HG03575 (cell line): ENCODE data around the gene ZFAND2B.
"Not testable (repeated sequence)": the region's sequence is repeated elsewhere in the genome, so short reads cannot be mapped to it uniquely, and the experiment has no call there.

ENCODE experiments used
- ATAC-seq: cut with Tn5 transposase; IDR thresholded peaks from one replicate; pipeline ENCODE4 v1.9.1; 2021; ENCODE audit not compliant: unreplicated experiment, insufficient number of reproducible peaks, low FRiP score; ENCODE audit errors: extremely low read depth

The ZFAND2B gene

DNA sequence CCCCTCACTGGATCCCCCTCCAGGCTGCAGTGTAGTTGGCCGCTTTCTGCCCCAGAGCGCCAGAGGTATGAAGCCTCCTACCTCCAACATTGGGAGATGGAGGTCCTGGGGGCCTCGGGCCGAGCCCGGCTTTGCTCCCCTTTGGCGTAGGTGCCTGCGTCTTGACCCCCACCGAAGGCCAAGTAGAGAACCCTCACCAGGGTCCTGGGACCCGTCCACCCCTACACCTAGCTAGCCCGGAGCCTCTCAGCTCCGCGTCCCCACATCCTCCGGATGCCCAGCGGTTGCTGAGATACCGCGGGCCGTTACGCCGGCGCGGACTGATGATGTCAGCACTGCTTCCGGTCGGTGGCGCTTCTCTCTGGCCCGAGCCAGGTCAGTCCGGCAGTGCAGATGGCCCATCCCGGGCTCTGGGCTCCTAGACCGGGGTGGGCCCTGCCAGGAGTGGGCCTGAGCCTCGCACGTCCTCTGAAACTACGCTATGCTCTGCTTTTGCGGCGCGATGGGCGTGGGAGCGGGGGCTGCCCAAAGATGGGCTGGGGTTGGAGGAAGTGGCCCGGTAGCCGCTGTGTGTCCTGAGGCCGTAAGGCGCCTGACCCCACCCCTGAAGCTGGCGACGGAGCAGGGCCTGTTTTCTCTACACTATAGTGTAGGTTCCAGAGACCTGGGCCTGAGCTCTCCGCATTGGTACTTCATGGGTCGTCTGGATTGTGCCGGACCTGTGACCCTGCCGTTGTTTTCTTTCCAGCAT is 38.7 kb downstream of the ZFAND2B start, which contains the start of the genes GLB1L and STK16:
TSS of gene GLB1L (minus strand) at position 297 of the 751 bp plus-strand sequence. CDS start 1,871 bp downstream, outside the sequence.
TSS of gene STK16 (plus strand) at position 332 of the 751 bp plus-strand sequence. CDS start 521 bp downstream, outside the sequence.
- ATAC-seq = peak; percentile 36

DNA sequence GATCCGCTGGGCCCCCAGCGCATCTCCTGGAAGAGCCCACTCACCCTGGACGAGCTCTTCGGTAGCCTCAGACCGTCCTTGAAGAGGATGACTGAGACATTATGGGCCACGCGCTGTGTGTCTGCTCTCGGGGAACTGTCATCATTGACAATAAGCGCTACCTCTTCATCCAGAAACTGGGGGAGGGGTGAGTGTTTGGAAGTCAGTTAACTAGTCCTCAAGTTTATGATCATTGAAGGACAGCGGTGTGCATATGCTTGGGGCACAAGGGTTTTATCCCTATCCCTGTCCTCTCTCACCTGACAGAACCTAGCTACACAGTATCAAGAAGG is 39.3 kb downstream of the ZFAND2B start:
- no peak for ATAC-seq

DNA sequence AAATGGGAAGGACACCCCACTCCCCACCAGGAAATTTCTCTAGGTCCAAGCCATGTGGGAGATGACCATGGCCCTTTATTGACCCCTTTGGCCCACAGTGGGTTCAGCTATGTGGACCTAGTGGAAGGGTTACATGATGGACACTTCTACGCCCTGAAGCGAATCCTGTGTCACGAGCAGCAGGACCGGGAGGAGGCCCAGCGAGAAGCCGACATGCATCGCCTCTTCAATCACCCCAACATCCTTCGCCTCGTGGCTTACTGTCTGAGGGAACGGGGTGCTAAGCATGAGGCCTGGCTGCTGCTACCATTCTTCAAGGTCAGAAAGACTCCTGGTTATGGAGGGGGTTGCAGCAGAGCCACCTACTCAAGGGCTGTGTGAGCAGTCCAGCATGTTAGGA is 40.0 kb downstream of the ZFAND2B start:
- ATAC-seq = no peak

DNA sequence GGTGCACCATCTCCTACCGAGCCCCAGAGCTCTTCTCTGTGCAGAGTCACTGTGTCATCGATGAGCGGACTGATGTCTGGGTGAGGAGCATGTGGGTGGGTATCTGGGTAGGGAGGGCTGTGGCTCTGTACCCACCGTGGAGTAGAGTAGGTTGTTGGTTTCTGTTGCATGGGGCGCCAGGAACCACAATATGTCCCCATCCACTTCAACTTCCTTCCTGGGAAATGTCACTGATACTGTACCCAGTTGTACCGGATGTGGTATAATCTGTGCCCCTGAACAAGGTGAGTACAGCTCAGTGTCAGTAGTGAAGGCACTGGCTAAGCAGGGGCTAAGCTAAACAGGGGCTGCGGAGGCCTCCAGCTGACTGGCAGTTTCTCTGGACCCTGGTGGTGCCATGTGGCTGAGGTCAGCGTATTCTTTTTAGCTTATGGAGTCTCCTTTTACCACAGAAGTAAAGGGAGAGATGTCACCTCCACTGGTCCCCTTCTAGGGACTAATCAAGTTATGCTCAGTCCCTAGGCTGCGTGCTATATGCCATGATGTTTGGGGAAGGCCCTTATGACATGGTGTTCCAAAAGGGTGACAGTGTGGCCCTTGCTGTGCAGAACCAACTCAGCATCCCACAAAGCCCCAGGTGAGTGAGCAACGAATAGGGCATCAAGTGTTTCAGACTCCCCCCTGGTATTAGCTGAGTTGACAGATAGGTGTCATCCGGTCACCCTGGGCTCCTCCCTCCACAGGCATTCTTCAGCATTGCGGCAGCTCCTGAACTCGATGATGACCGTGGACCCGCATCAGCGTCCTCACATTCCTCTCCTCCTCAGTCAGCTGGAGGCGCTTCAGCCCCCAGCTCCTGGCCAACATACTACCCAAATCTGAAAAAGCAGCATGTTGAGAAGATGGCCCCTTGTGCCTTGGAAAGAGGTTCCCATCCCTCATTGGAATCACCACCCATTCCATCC is 41.4 kb downstream of the ZFAND2B start:
- no peak for ATAC-seq

DNA sequence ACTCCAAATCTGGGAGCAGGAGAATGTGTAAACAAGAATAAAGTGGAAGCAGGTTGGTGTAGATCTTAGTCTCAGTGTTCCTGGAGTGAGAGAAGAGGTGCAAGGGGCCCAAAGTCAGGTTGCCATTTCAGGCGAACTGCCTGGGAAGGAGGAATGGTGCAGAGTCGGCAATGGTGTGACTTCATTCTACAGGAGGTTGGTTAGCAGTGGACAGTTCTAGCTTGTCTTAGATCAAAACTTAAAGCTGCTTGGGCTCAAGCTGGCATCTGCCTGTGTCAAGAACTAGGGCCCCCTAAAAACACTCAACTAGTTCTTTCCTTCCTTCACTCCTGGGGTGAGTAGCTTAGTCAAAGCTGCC is 42.2 kb downstream of the ZFAND2B start:
- ATAC-seq = no peak

DNA sequence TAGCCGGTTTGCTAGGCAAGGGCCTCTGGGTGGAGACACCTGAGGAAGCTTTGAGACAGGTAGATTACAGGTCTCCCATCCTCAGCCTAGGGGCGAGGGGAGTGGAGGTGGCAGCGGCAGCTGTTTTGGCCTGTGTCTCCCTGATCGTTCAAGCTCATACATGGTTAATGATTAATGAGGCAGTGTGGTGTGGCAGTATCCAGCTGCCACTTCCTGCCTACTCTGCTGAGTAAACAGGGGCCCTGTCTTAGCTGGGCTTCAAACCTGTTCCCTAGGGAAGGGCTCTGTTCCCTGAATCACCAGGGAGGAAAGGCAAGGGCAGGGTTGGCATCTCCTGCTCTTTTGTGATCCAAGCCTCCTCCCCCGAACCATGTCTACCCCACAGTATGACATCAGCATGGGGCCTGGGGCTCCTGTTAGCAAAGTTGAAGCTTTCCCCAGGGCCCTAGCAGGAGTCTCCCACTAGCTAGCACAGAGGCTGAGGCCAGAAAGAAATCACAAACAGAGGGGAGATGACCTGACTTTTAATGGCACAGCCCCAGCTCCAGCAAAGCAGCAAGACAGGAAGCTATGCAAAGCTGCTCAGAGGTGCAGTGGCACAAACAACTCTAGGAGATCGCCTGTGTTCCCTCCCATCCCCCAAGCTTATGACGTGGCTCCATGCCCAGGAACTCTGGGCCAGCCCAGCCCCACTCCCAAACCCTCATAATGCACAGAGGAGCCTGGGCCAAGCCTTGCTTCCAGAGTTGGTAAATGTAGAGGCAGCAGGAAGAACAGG is 42.8 kb downstream of the ZFAND2B start:
- ATAC-seq = no peak

DNA sequence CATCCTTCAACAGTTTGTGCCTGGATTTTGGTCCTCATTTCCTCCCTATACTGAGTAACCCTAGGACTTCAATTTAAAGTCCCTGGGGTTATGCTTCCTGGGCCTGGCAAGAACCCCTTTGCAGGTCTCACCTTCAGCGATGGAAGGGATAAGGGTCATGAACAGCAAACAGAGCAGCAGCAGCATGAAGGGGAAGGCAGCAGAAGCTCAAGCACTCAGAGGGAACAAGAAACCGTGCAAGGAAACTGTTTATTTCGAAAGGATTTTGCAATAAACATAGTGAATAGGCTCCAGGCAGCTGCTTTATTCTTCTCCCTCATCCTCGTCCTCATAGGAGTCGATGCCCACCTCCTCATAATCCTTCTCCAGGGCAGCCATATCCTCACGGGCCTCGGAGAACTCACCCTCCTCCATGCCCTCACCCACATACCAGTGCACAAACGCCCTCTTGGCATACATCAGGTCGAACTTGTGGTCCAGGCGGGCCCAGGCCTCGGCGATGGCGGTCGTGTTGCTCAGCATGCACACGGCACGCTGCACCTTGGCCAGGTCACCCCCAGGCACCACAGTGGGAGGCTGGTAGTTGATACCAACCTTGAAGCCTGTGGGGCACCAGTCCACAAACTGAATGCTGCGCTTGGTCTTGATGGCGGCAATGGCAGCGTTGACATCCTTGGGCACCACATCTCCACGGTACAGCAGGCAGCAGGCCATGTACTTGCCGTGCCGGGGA is 43.6 kb downstream of the ZFAND2B start:
- ATAC-seq = no peak

DNA sequence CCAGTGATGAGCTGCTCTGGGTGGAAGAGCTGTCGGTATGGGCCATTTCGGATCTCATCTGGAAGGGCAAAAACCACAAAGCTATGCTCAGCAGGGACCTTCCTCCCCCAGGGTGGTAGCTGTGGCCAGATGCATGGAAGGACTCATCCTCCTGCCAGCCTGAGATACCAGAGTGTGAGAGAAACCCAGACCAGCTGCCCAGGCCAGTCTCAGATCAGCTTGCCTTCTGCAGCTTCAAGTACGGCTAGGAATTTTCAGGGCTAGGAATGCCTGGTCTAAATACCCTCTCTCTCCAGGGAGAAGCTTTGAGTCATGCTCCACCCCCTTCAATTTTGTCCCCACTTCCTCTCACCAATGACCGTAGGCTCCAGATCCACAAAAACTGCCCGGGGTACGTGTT is 45.1 kb downstream of the ZFAND2B start:
- no peak for ATAC-seq

DNA sequence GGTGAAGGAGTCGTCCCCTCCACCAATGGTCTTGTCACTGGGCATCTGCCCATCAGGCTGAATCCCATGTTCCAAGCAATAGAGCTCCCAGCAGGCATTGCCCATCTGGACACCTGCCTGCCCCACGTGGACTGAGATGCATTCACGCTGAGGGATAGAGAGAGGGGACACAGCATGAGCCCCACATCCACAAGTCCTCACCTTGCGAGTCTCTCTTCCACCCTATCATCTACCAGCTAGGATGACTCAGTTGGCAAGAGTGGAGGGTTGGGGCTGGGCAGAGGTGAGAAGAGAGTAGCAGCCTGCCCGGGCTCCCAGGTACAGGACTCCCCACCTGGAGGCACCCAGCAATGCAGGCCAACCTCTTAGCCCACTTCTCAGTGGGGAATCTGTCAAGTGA is 45.5 kb downstream of the ZFAND2B start:
- no peak for ATAC-seq

DNA sequence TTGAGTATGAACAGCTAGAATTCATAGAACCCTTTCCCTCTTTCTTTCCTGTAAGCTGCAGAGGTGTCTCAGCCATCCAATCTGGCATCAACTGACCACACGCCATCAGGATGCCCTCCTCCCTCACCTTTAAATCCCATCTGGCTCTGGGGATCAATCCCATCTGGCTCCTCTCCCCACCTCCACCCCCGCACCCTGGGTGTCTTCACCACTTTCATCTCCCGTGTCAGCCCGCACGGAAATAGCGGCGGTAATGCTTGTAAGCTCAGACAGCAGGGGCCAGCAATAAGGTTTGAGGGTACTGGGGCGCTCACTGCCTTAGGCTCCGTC is 46.0 kb downstream of the ZFAND2B start:
- ATAC-seq = no peak

DNA sequence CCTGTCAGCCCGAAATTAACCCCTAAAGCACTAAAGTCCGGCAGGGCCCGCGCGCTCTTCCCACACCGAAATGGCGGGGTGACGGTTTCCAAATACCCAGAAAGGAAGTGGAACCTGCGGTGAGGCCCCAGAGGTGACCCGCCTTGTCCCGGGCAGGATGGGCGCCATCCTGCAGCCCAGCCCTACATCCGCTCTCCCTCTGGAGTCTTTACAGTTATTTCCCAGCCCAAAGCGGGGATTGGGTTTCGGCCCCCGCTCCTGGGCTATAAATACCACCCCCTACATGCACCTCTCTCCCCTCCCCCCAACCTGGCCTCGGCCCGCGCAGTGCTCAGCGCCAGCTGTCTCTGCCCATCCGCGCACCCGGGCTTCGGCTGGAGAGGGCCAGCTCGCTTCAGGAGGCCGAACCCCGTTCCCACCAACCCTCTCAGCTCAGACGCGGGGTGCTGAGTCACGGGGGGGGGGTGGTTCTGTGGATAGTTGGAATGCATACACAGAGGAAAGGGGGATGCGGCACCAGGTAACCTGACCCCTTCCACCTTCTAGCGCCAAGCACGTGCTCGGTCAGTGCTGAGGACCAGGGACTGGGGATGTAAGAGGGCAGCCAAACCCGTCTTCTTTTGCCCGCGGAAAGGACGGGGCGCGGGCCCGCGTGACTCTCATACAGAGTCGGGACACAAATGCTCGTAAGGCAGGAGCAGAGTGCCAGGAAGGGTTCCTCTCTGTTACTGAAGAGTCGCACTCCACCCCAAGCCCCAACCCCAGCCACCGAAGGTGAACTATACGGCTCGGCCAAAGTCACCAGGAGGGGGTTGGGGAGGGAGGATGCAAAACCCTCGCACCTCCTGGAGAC is 46.5 kb downstream of the ZFAND2B start, which contains the start of gene TUBA4B:
TSS of gene TUBA4B (plus strand) at position 344 of the 853 bp plus-strand sequence. CDS start at position 509, 165 bp downstream.
- no peak for ATAC-seq

DNA sequence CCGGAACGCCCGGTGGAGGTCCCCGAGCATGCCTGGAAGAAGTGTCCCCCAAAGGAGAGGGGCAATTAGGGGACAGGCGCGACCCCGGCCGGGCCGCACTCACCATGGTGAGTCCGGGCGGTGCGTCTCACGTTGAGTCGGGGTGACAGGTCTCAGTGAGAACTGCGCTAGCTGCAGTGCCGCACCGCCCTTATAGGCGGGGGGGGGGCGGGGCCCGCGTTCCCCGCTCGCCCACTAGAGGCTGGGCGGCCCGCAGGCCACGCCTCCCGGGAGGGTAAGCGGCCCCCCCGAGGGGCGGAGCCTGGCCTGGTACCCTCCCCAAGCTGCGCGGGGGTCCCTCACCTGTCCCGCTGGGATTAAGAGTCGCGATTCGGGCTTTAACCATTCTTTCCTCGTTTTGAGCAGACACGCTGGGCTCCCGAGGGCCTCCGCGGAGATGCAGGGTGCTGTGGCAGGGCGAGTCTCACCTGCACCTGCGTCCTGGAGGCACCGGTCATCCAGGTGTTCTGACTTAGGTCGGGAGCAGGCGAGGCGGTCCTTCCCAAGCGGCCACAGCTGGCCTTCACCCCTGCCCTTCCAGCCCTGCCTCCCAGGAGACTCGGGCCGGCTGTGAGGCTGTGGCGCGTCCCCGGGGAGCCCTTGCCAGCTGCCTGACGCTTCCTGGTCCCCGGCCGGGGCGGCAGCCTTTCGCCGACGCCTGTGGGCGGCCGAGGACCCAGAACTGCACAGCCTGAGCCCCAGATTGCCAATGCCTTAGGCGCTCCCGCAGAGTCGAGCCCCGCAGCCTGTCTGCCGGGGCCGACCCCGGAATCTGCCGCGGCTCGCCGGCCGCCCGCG is 47.4 kb downstream of the ZFAND2B start, which contains the start of gene TUBA4A:
TSS of gene TUBA4A (minus strand) at position 166 of the 837 bp plus-strand sequence. CDS start at position 106, 60 bp downstream.
- no peak for ATAC-seq

DNA sequence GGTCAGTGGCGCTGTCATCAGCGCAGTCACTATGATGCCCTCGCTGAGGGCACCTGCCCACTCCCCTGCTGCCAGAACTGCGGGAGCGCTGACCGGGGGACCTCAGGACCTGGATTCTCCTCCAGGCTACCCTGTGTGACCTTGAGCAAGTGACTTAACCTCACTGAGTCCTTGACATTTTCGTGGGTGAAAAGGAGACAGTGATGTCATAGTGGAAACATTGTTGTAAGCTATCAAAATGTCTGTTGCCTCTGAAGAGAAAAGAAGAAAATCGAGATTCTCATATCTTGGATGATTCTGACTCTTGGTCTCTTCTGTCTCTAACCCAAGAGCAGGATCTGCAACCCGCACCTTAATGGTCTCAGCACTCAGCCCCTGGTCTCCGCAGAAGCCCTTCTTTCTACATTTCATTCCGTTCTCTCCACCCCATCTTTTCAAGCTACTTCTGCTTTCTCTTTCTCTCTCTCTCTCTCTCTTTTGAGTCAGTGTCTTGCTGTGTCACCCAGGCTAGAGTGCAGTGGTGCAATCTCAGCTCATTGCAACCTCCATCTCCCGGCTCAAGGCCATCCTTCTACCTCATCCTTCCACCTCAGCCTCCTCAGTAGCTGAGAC is 48.1 kb downstream of the ZFAND2B start:
- no peak for ATAC-seq

DNA sequence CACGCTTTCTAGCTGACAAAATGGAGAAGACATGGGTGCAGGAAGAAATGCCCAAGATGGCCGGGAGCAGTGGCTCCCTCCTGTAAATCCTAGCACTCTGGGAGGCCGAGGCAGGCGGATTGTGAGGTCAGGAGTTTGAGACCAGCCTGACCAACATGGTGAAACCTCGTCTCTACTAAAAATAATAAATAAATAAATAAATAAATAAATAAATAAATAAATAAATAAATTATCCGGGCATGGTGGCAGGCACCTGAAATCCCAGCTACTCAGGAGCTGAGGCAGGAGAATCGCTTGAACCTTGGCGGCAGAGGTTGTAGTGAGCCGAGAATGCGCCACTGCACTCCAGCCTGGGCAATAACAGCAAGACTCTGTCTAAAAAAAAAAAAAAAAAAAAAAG is 52.4 kb downstream of the ZFAND2B start:
- not testable (repeated sequence) for ATAC-seq
